Astrocyte (in vitro differentiated cells and primary cell): ENCODE measurements around the gene PDE4A. TPM values are rescaled to one million over a fixed set of nuclear protein-coding genes. Genes with fewer than 3 reads are reported as not detected.

Experiments used
- DNase-seq: peaks from one replicate; pipeline ENCODE4 v3.0.0-alpha.2; 2010; ENCODE audit warnings: low read depth
- FAIRE-seq: peaks from 2 replicates; lab custom pipeline; 2011; peaks lifted over from hg19 to GRCh38; lab: Jason Lieb, UNC
- H2AFZ ChIP-seq: 2 replicates; pipeline ENCODE4 v1.6.0; 2012; ENCODE audit warnings: low read depth, low read length, inconsistent platforms
- H3K27ac ChIP-seq: 2 replicates; pipeline ENCODE4 v1.5.1; 2011; ENCODE audit warnings: low read depth, low read length, inconsistent platforms
- H3K27me3 ChIP-seq: 2 replicates; pipeline ENCODE4 v1.6.0; 2011; ENCODE audit warnings: low read length, inconsistent platforms; ENCODE audit not compliant: insufficient read depth
- H3K36me3 ChIP-seq: 2 replicates; pipeline ENCODE4 v1.5.1; 2011; ENCODE audit warnings: low read length, inconsistent platforms; ENCODE audit not compliant: insufficient read depth
- H3K4me1 ChIP-seq: 2 replicates; pipeline ENCODE4 v1.5.1; 2011; ENCODE audit warnings: low read length, inconsistent platforms; ENCODE audit not compliant: insufficient read depth
- H3K4me2 ChIP-seq: 2 replicates; pipeline ENCODE4 v1.6.0; 2012; ENCODE audit warnings: low read length, inconsistent platforms
- H3K4me3 ChIP-seq: 2 replicates; pipeline ENCODE4 v1.5.1; 2011; ENCODE audit warnings: low read depth, mild to moderate bottlenecking, low read length, inconsistent platforms; ENCODE audit not compliant: insufficient read depth
- H3K79me2 ChIP-seq: 2 replicates; pipeline ENCODE4 v1.6.0; 2012; ENCODE audit warnings: mild to moderate bottlenecking, low read length, inconsistent platforms; ENCODE audit not compliant: insufficient read depth
- H3K9ac ChIP-seq: 2 replicates; pipeline ENCODE4 v1.6.0; 2012; ENCODE audit warnings: mild to moderate bottlenecking, low read length, inconsistent platforms
- H3K9me3 ChIP-seq: 2 replicates; pipeline ENCODE4 v1.5.1; 2012; ENCODE audit warnings: low read depth, mild to moderate bottlenecking, low read length, inconsistent platforms; ENCODE audit not compliant: insufficient read depth
- H4K20me1 ChIP-seq: 2 replicates; pipeline ENCODE4 v1.6.0; 2012; ENCODE audit warnings: low read length, inconsistent platforms; ENCODE audit not compliant: insufficient read depth
- H3K27ac Mint-ChIP-seq: one replicate; pipeline ENCODE4 v1.8.0; 2021; ENCODE audit warnings: mild to moderate bottlenecking, mixed read lengths; ENCODE audit not compliant: unreplicated experiment
- H3K27me3 Mint-ChIP-seq: one replicate; pipeline ENCODE4 v1.8.0; 2021; ENCODE audit warnings: low read depth, mixed read lengths; ENCODE audit not compliant: unreplicated experiment
- H3K36me3 Mint-ChIP-seq: one replicate; pipeline ENCODE4 v1.8.0; 2021; ENCODE audit warnings: low read depth, mixed read lengths; ENCODE audit not compliant: unreplicated experiment
- H3K4me1 Mint-ChIP-seq: one replicate; pipeline ENCODE4 v1.8.0; 2021; ENCODE audit warnings: low read depth, mixed read lengths; ENCODE audit not compliant: unreplicated experiment
- H3K4me3 Mint-ChIP-seq: one replicate; pipeline ENCODE4 v1.8.0; 2021; ENCODE audit warnings: mild to moderate bottlenecking, moderate library complexity, mixed read lengths; ENCODE audit not compliant: unreplicated experiment
- H3K9me3 Mint-ChIP-seq: one replicate; pipeline ENCODE4 v1.8.0; 2021; ENCODE audit warnings: mild to moderate bottlenecking, mixed read lengths; ENCODE audit not compliant: unreplicated experiment
- EZH2 ChIP-seq: IDR thresholded peaks from 2 replicates; pipeline ENCODE4 v1.6.1; 2012; ENCODE audit warnings: mild to moderate bottlenecking, low read length, inconsistent platforms; ENCODE audit not compliant: insufficient read depth
- total RNA-seq: library from RNA; stranded (reverse); gene quantifications from 2 replicates; pipeline ENCODE4 v1.2.1, GENCODE V29; 2021
- TF ChIP-seq, protein P1 (sequence below): IDR thresholded peaks from 2 replicates; pipeline ENCODE4 v1.5.1; 2011; ENCODE audit warnings: low read depth, mild to moderate bottlenecking, inconsistent platforms, low read length, moderate library complexity; ENCODE audit not compliant: insufficient read depth

The PDE4A gene
- total RNA-seq, 1 donor from 2014 or later, result 3.2 TPM

DNA sequence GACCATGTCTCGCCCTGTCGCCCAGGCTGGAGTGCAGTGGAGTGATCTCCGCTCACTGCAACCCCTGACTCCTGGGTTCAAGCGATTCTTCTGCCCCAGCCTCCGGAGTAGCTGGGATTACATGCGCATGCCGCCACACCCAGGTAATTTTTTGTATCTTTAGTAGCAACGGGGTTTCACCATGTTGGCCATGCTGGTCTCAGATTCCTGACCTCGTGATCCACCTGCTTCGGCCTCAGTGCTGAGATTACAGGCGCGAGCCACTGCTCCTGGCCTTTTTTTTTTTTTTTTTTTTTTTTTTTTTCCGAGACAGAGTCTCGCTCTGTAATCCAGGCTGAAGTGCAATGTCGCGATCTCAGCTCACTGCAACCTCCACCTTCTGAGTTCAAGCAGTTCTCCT, 87.7 kb downstream of the PDE4A start:
- H3K9ac ChIP-seq, result no peak overlapping the region
- H3K79me2 ChIP-seq, result no peaks in the 10 kb centered on the region
- no peaks in the 10 kb centered on the region for H4K20me1 ChIP-seq
- H2AFZ ChIP-seq, result no peak overlapping the region
- peaks cover 4% of the 10 kb centered on the region for H3K4me1 ChIP-seq
- TF ChIP-seq EZH2, result no peak
- TF ChIP-seq, protein P1, sequence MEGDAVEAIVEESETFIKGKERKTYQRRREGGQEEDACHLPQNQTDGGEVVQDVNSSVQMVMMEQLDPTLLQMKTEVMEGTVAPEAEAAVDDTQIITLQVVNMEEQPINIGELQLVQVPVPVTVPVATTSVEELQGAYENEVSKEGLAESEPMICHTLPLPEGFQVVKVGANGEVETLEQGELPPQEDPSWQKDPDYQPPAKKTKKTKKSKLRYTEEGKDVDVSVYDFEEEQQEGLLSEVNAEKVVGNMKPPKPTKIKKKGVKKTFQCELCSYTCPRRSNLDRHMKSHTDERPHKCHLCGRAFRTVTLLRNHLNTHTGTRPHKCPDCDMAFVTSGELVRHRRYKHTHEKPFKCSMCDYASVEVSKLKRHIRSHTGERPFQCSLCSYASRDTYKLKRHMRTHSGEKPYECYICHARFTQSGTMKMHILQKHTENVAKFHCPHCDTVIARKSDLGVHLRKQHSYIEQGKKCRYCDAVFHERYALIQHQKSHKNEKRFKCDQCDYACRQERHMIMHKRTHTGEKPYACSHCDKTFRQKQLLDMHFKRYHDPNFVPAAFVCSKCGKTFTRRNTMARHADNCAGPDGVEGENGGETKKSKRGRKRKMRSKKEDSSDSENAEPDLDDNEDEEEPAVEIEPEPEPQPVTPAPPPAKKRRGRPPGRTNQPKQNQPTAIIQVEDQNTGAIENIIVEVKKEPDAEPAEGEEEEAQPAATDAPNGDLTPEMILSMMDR, result no peak
- Mint-ChIP-seq H3K27ac (no peak overlapping the region), H3K9me3 (peaks cover 2% of the 10 kb centered on the region), H3K4me1 (peaks cover 2% of the 10 kb centered on the region), H3K27me3 (peaks cover 7% of the 10 kb centered on the region), H3K36me3 (peaks cover 4% of the 10 kb centered on the region), H3K4me3 (no peak overlapping the region)
- H3K36me3 ChIP-seq, result no peaks in the 10 kb centered on the region
- no peak overlapping the region for H3K27ac ChIP-seq
- FAIRE-seq, result no peak
- H3K27me3 ChIP-seq, result peaks cover 9% of the 10 kb centered on the region
- no peak overlapping the region for H3K4me3 ChIP-seq
- H3K9me3 ChIP-seq, result no peaks in the 10 kb centered on the region
- no peak for DNase-seq
- H3K4me2 ChIP-seq, result no peak overlapping the region

DNA sequence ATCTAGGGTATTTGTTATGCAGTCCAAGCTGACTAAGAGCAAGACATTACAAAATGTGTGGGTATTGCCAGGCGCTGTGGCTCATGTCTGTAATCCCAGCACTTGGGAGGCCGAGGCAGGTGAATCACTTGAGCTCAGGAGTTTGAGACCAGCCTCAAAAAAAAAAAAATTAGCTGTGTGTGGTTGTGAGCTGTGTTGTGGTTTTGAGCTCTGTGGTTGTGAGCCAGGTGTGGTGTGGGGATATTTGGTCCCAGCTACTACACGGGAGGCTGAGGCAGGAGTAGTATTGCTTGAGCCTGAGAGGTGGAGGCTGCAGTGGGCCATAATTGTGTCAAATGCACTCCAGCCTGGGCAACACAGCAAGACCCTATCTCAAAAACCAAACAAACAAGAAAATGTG, 88.4 kb downstream of the PDE4A start:
- Mint-ChIP-seq H3K9me3 (peaks cover 4% of the 10 kb centered on the region), H3K27ac (no peak overlapping the region), H3K27me3 (peaks cover 14% of the 10 kb centered on the region), H3K4me3 (no peak overlapping the region), H3K4me1 (peaks cover 2% of the 10 kb centered on the region), H3K36me3 (peaks cover 4% of the 10 kb centered on the region)
- Histone ChIP-seq H3K27ac (no peak overlapping the region), H3K36me3 (no peaks in the 10 kb centered on the region), H3K4me2 (no peak overlapping the region), H2AFZ (no peak overlapping the region), H3K4me3 (no peak overlapping the region), H4K20me1 (no peaks in the 10 kb centered on the region), H3K27me3 (peaks cover 16% of the 10 kb centered on the region), H3K79me2 (no peaks in the 10 kb centered on the region), H3K9ac (no peak overlapping the region), H3K4me1 (peaks cover 4% of the 10 kb centered on the region), H3K9me3 (no peaks in the 10 kb centered on the region)
- DNase-seq (no peak), FAIRE-seq (no peak)
- TF ChIP-seq, protein P1, result no peak
- no peak for TF ChIP-seq EZH2

DNA sequence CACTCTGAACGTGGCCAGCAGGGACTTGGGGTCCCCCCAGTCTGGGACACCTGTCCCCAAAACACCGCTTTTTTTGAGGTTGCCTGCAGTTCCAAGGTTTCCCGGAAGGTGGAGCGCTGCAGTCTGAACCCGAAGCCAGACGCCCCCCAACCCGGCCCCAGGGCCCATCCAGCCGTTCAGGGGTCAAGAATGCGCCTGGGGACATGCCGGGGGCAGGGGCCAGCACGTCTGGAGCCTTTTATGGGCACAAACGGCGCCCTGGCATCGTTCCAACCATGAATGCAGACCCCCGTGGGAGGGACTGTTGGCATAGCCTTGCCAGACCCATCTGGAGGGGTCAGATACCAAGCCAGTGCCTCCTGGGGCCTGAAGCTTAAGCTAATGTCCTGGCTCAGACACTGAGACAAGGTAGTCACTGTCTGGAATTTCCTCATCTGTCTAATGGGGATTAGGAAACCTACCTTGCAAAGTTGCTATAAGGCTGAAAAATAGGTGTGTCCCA, 90.0 kb downstream of the PDE4A start:
- FAIRE-seq, result no peak
- no peak overlapping the region for H3K4me3 Mint-ChIP-seq
- H3K79me2 ChIP-seq, result no peaks in the 10 kb centered on the region
- H3K4me2 ChIP-seq, result no peak overlapping the region
- no peak overlapping the region for H3K4me3 ChIP-seq
- no peak for DNase-seq
- H3K9me3 Mint-ChIP-seq, result peaks cover 4% of the 10 kb centered on the region
- peaks cover 31% of the 10 kb centered on the region for H3K27me3 ChIP-seq
- no peaks in the 10 kb centered on the region for H3K9me3 ChIP-seq
- peaks cover 24% of the 10 kb centered on the region for H3K27me3 Mint-ChIP-seq
- H2AFZ ChIP-seq, result no peak overlapping the region
- H3K36me3 ChIP-seq, result no peaks in the 10 kb centered on the region
- peaks cover 4% of the 10 kb centered on the region for H3K36me3 Mint-ChIP-seq
- peaks cover 4% of the 10 kb centered on the region for H3K4me1 ChIP-seq
- H3K27ac ChIP-seq, result no peak overlapping the region
- H3K27ac Mint-ChIP-seq, result no peak overlapping the region
- no peaks in the 10 kb centered on the region for H4K20me1 ChIP-seq
- TF ChIP-seq, protein P1, result peak; percentile 47
- TF ChIP-seq EZH2, result no peak
- peaks cover 2% of the 10 kb centered on the region for H3K4me1 Mint-ChIP-seq
- no peak overlapping the region for H3K9ac ChIP-seq
